ENCODE results near the gene KRTAP1-5.

Gene KRTAP1-5

GRCh38 chr17:40986920-40987319 lies 40.1 kb downstream of the KRTAP1-5 start:
- FAIRE-seq (no peak), DNase-seq (ENCODE audit: insufficient read length, low spot score) (no peak)
- no peak for TF ChIP-seq CTCF (IDR thresholded peaks at IDR 0.05; ENCODE audit: insufficient read depth, missing control alignments)

- no peak for DNase-seq (ENCODE audit: insufficient read length, low spot score)
- no peak for TF ChIP-seq CTCF (IDR thresholded peaks at IDR 0.05; ENCODE audit: insufficient read depth, missing control alignments)
- no peak for FAIRE-seq
Observed at GRCh38 chr17:40984226-40984625, 42.8 kb downstream of the KRTAP1-5 start, which contains the start of gene KRT40. KRT40 (minus strand) TSS chr17:40984326; CDS start chr17:40984273, 53 bp downstream.

GRCh38 chr17:40981115-40981514 lies 45.9 kb downstream of the KRTAP1-5 start:
- FAIRE-seq, result no peak
- DNase-seq (ENCODE audit: insufficient read length, low spot score), result no peak
- no peak for TF ChIP-seq CTCF (IDR thresholded peaks at IDR 0.05; ENCODE audit: insufficient read depth, missing control alignments)

- no peak for DNase-seq (ENCODE audit: insufficient read length, low spot score)
- no peak for TF ChIP-seq CTCF (IDR thresholded peaks at IDR 0.05; ENCODE audit: insufficient read depth, missing control alignments)
- FAIRE-seq, result no peak
Observed at GRCh38 chr17:40980596-40980995, 46.4 kb downstream of the KRTAP1-5 start.

- no peak for TF ChIP-seq CTCF (IDR thresholded peaks at IDR 0.05; ENCODE audit: insufficient read depth, missing control alignments)
- DNase-seq (ENCODE audit: insufficient read length, low spot score) (no peak), FAIRE-seq (no peak)
Observed at GRCh38 chr17:40980117-40980516, 46.9 kb downstream of the KRTAP1-5 start.

GRCh38 chr17:40978575-40979151 lies 48.3 kb downstream of the KRTAP1-5 start:
- TF ChIP-seq CTCF (IDR thresholded peaks at IDR 0.05; ENCODE audit: insufficient read depth, missing control alignments), result no peak
- DNase-seq (ENCODE audit: insufficient read length, low spot score) (no peak), FAIRE-seq (no peak)
